Vagina (tissue), 2 donors: ENCODE measurements around the gene SETBP1. TPM values are rescaled to one million over a fixed set of nuclear protein-coding genes. Genes with fewer than 3 reads are reported as not detected.

Source experiments
- DNase-seq, 2 donors: peaks; one replicate each; pipeline ENCODE4 v3.0.0-alpha.2; 2017; ENCODE audit errors: extremely low spot score in 2 of 2
- H3K27ac ChIP-seq: fragments of 200-600 bp; sonication (generic); one replicate; pipeline ENCODE4 v1.5.1; 2019
- H3K27me3 ChIP-seq: fragments of 200-600 bp; sonication (generic); one replicate; pipeline ENCODE4 v1.5.1; 2019
- H3K36me3 ChIP-seq, 2 donors: fragments of 200-600 bp; sonication (generic); one replicate each; pipeline ENCODE4 v1.5.1; 2017 to 2019
- H3K4me1 ChIP-seq: fragments of 200-600 bp; sonication (generic); one replicate; pipeline ENCODE4 v1.5.1; 2019
- H3K4me3 ChIP-seq, 2 donors: fragments of 200-600 bp; sonication (generic); 1 replicate in 1 of 2; 2 replicates in 1 of 2; pipeline ENCODE4 v1.5.1; 2016 to 2019
- H3K9me3 ChIP-seq: fragments of 200-600 bp; sonication (generic); one replicate; pipeline ENCODE4 v1.5.1; 2019
- CTCF ChIP-seq, 3 experiments: fragments of 450-650 bp in 2 of 3; fragments of 200-600 bp in 1 of 3; sonication (generic) in 1 of 3; IDR thresholded peaks; one replicate each; pipeline ENCODE4 v1.5.1; 2017 to 2019; ENCODE audit warnings: antibody characterized with exemption in 3 of 3, mild to moderate bottlenecking in 2 of 3, moderate library complexity in 2 of 3
- POLR2A ChIP-seq, 2 donors: fragments of 450-650 bp; IDR thresholded peaks; one replicate each; pipeline ENCODE4 v1.6.1; 2017; ENCODE audit warnings: antibody characterized with exemption in 2 of 2, mild to moderate bottlenecking in 2 of 2, moderate library complexity in 2 of 2
- POLR2AphosphoS5 ChIP-seq, 2 donors: sonication (generic); formaldehyde crosslinking; IDR thresholded peaks; one replicate each; pipeline ENCODE4 v1.9.0; 2017; ENCODE audit warnings: antibody characterized with exemption in 2 of 2, mild to moderate bottlenecking in 2 of 2, low read depth in 1 of 2; ENCODE audit not compliant: insufficient read depth in 1 of 2
- intact Hi-C: fragments of 100-400 bp; cut with DNase I; formaldehyde crosslinking; loops from one replicate; pipeline ENCODE4 v1.15.1; 2023
- total RNA-seq: library from RNA; depleted of rRNA; stranded (reverse); fragments of >200 nt; gene quantifications from one replicate; pipeline ENCODE4 v1.2.3, GENCODE V29; 2016

The SETBP1 gene
- total RNA-seq, 1 donor from 2014 or later, result 38.1 TPM

- Histone ChIP-seq H3K4me1 (peaks cover 77% of the 10 kb centered on the region), H3K27ac (peak overlapping the region; percentile 34), H3K4me3 (no peak overlapping the region), H3K36me3 (no peaks in the 10 kb centered on the region), H3K27me3 (no peaks in the 10 kb centered on the region), H3K9me3 (no peaks in the 10 kb centered on the region)
- intact Hi-C loops, result no loop called here
- no peak for TF ChIP-seq CTCF (IDR thresholded peaks at IDR 0.05)
- peak in 1 of 2 donors; percentile 44 for TF ChIP-seq POLR2AphosphoS5 (IDR thresholded peaks at IDR 0.05; ENCODE audit: insufficient read depth in 1 of 2, low read depth in 1 of 2)
- TF ChIP-seq POLR2A (IDR thresholded peaks at IDR 0.05), result no peak
- no peak for DNase-seq
Measured at GRCh38 chr18:44733069-44733753, 52.5 kb downstream of the SETBP1 start.

GRCh38 chr18:44733754-44734465 lies 53.2 kb downstream of the SETBP1 start:
- intact Hi-C loops, result no loop called here
- no peaks in the 10 kb centered on the region for H3K27me3 ChIP-seq

GRCh38 chr18:44735096-44735495 lies 54.4 kb downstream of the SETBP1 start:
- no peaks in the 10 kb centered on the region for H3K27me3 ChIP-seq
- no peaks in the 10 kb centered on the region for H3K9me3 ChIP-seq
- H3K36me3 ChIP-seq, result no peaks in the 10 kb centered on the region
- no peak overlapping the region for H3K27ac ChIP-seq
- intact Hi-C loops, result no loop called here
- DNase-seq, result no peak
- H3K4me3 ChIP-seq, result no peak overlapping the region
- peaks cover 63% of the 10 kb centered on the region for H3K4me1 ChIP-seq
- TF ChIP-seq POLR2AphosphoS5 (IDR thresholded peaks at IDR 0.05; ENCODE audit: insufficient read depth in 1 of 2, low read depth in 1 of 2) (no peak), CTCF (IDR thresholded peaks at IDR 0.05) (no peak), POLR2A (IDR thresholded peaks at IDR 0.05) (no peak)

More at GRCh38 chr18:44733754-44734465, 53.2 kb downstream of the SETBP1 start:
- TF ChIP-seq CTCF (IDR thresholded peaks at IDR 0.05) (no peak), POLR2AphosphoS5 (IDR thresholded peaks at IDR 0.05; ENCODE audit: insufficient read depth in 1 of 2, low read depth in 1 of 2) (no peak), POLR2A (IDR thresholded peaks at IDR 0.05) (no peak)
- DNase-seq, result no peak
- H3K27ac ChIP-seq, result peak overlapping the region; percentile 34
- H3K9me3 ChIP-seq, result no peaks in the 10 kb centered on the region
- peaks cover 73% of the 10 kb centered on the region for H3K4me1 ChIP-seq
- H3K36me3 ChIP-seq, result no peaks in the 10 kb centered on the region
- H3K4me3 ChIP-seq, result no peak overlapping the region

- Histone ChIP-seq H3K9me3 (no peaks in the 10 kb centered on the region), H3K27ac (peak overlapping the region; percentile 18), H3K4me1 (peaks cover 45% of the 10 kb centered on the region), H3K4me3 (no peak overlapping the region), H3K27me3 (no peaks in the 10 kb centered on the region), H3K36me3 (no peaks in the 10 kb centered on the region)
- intact Hi-C loops, result no loop called here
- TF ChIP-seq POLR2A (IDR thresholded peaks at IDR 0.05), result no peak
- no peak for TF ChIP-seq POLR2AphosphoS5 (IDR thresholded peaks at IDR 0.05; ENCODE audit: insufficient read depth in 1 of 2, low read depth in 1 of 2)
- no peak for TF ChIP-seq CTCF (IDR thresholded peaks at IDR 0.05)
- no peak for DNase-seq
Measured at GRCh38 chr18:44736664-44737380, 56.1 kb downstream of the SETBP1 start.
